GM23338 (cell line): Measurements from ENCODE around the gene GBP6. TPM values are rescaled to one million over a fixed set of nuclear protein-coding genes. Genes with fewer than 3 reads are reported as not detected.

Experiments used
- ATAC-seq: fragments of 200-7000 bp; cut with Tn5 transposase; 3 replicates; pipeline ENCODE4 v1.9.1; 2020
- DNase-seq: peaks from one replicate; pipeline ENCODE4 v3.0.0-alpha.2; 2015; ENCODE audit warnings: low spot score
- H2AFZ ChIP-seq: fragments of 200-600 bp; sonication (generic); 2 replicates; pipeline ENCODE4 v1.8.0; 2016; ENCODE audit warnings: antibody characterized with exemption, mild to moderate bottlenecking, moderate library complexity
- H3F3A ChIP-seq: fragments of 200-600 bp; sonication (generic); replicated peaks from 2 replicates; pipeline ENCODE4 v1.8.0; 2017; ENCODE audit warnings: antibody characterized with exemption, mixed run types, low read depth
- H3K27ac ChIP-seq: fragments of 200-600 bp; sonication (generic); 2 replicates; pipeline ENCODE4 v1.6.1; 2016; ENCODE audit warnings: low read depth
- H3K27me3 ChIP-seq: fragments of 200-600 bp; sonication (generic); 2 replicates; pipeline ENCODE4 v1.8.0; 2016; ENCODE audit warnings: mild to moderate bottlenecking, mixed run types, moderate library complexity; ENCODE audit not compliant: insufficient read depth
- H3K36me3 ChIP-seq: fragments of 200-600 bp; sonication (generic); 2 replicates; pipeline ENCODE4 v1.8.0; 2016; ENCODE audit warnings: mild to moderate bottlenecking; ENCODE audit not compliant: insufficient read depth
- H3K4me1 ChIP-seq: fragments of 200-600 bp; sonication (generic); 2 replicates; pipeline ENCODE4 v1.8.0; 2016; ENCODE audit warnings: mild to moderate bottlenecking, moderate library complexity; ENCODE audit not compliant: insufficient read depth
- H3K4me2 ChIP-seq: fragments of 200-600 bp; sonication (generic); 2 replicates; pipeline ENCODE4 v1.7.1; 2017; ENCODE audit warnings: mixed run types
- H3K4me3 ChIP-seq: fragments of 200-600 bp; sonication (generic); 2 replicates; pipeline ENCODE4 v1.6.1; 2016; ENCODE audit warnings: mixed run types
- H3K79me2 ChIP-seq: fragments of 200-600 bp; sonication (generic); replicated peaks from 2 replicates; pipeline ENCODE4 v1.8.0; 2017; ENCODE audit warnings: mild to moderate bottlenecking; ENCODE audit not compliant: insufficient read depth
- H3K9me2 ChIP-seq: fragments of 200-600 bp; sonication (generic); 2 replicates; pipeline ENCODE4 v1.8.0; 2017; ENCODE audit not compliant: insufficient read depth
- H4K20me1 ChIP-seq: fragments of 200-600 bp; sonication (generic); replicated peaks from 2 replicates; pipeline ENCODE4 v1.8.0; 2017; ENCODE audit warnings: mild to moderate bottlenecking; ENCODE audit not compliant: insufficient read depth
- H3K27ac Mint-ChIP-seq: 2 replicates; pipeline ENCODE4 v1.8.0; 2020; ENCODE audit warnings: inconsistent platforms, mild to moderate bottlenecking, moderate library complexity, mixed read lengths
- H3K27me3 Mint-ChIP-seq: 3 replicates; pipeline ENCODE4 v1.8.0; 2022; ENCODE audit warnings: low read depth, mild to moderate bottlenecking, moderate library complexity, mixed read lengths, inconsistent platforms; ENCODE audit not compliant: insufficient read depth, poor library complexity
- H3K36me3 Mint-ChIP-seq: 3 replicates; pipeline ENCODE4 v1.8.0; 2021; ENCODE audit warnings: low read depth, mild to moderate bottlenecking, inconsistent platforms, moderate library complexity, mixed read lengths
- H3K4me1 Mint-ChIP-seq: 3 replicates; pipeline ENCODE4 v1.8.0; 2020; ENCODE audit warnings: mild to moderate bottlenecking, inconsistent platforms, mixed read lengths
- H3K4me3 Mint-ChIP-seq: 3 replicates; pipeline ENCODE4 v1.8.0; 2021; ENCODE audit warnings: moderate library complexity, mild to moderate bottlenecking, inconsistent platforms, mixed read lengths
- H3K9me3 Mint-ChIP-seq: 3 replicates; pipeline ENCODE4 v1.8.0; 2020; ENCODE audit warnings: moderate library complexity, mild to moderate bottlenecking, inconsistent platforms, mixed read lengths
- CREB1 ChIP-seq: fragments of 250-450 bp; sonication (Bioruptor Pico); IDR thresholded peaks from 2 replicates; pipeline ENCODE4 v1.5.0; 2020; ENCODE audit warnings: low read depth, mild to moderate bottlenecking, moderate library complexity
- CTCF ChIP-seq, 2 experiments: fragments of 200-600 bp in 1 of 2; sonication (generic) in 1 of 2; conservative IDR thresholded peaks; 2 replicates each; pipeline versions ENCODE4 v1.5.1 to v1.6.1; 2016 to 2017; ENCODE audit warnings: antibody characterized with exemption in 2 of 2, low read depth in 2 of 2, mild to moderate bottlenecking in 2 of 2, moderate library complexity in 1 of 2
- EZH2 ChIP-seq: fragments of 200-600 bp; sonication (generic); IDR thresholded peaks from one replicate; pipeline ENCODE4 v1.8.0; 2017; ENCODE audit warnings: antibody characterized with exemption, mild to moderate bottlenecking, low read depth; ENCODE audit not compliant: unreplicated experiment
- EZH2phosphoT487 ChIP-seq: fragments of 200-600 bp; sonication (generic); IDR thresholded peaks from one replicate; pipeline ENCODE4 v1.8.1; 2018; ENCODE audit warnings: antibody characterized with exemption; ENCODE audit not compliant: unreplicated experiment
- JUNB ChIP-seq: IDR thresholded peaks from one replicate; pipeline ENCODE4 v1.6.1; 2016; ENCODE audit warnings: antibody characterized with exemption; ENCODE audit not compliant: unreplicated experiment
- NANOG ChIP-seq: IDR thresholded peaks from 2 replicates; pipeline ENCODE4 v1.6.1; 2016; ENCODE audit warnings: antibody characterized with exemption, borderline replicate concordance
- POLR2AphosphoS5 ChIP-seq: IDR thresholded peaks from 2 replicates; pipeline ENCODE4 v1.6.1; 2016; ENCODE audit warnings: antibody characterized with exemption, low read depth
- STAT1 ChIP-seq: IDR thresholded peaks from one replicate; pipeline ENCODE4 v1.6.1; 2016; ENCODE audit warnings: antibody characterized with exemption; ENCODE audit not compliant: unreplicated experiment
- ZNF114 ChIP-seq: fragments of 250-450 bp; sonication (Bioruptor Pico); IDR thresholded peaks from 2 replicates; pipeline ENCODE4 v1.5.0; 2020; ENCODE audit warnings: mild to moderate bottlenecking, moderate library complexity
- ZNF331 ChIP-seq: fragments of 250-450 bp; sonication (Bioruptor Pico); IDR thresholded peaks from 2 replicates; pipeline ENCODE4 v1.5.0; 2020; ENCODE audit warnings: low read depth, mild to moderate bottlenecking, moderate library complexity
- polyA plus RNA-seq: library from polyadenylated mRNA; unstranded; fragments of >200 nt; fragmentation: Nextera tagmentation; extraction: Ambion mirVana; gene quantifications from 2 replicates; pipeline ENCODE4 v1.2.1, GENCODE V29; 2016
- total RNA-seq: library from RNA; depleted of rRNA; stranded (reverse); fragments of >200 nt; shearing (Covaris generic); gene quantifications from 2 replicates; pipeline ENCODE4 v1.2.3, GENCODE V29; 2014
- TF ChIP-seq, protein P1 (sequence below): IDR thresholded peaks from one replicate; pipeline ENCODE4 v1.6.1; 2018; ENCODE audit warnings: antibody characterized with exemption; ENCODE audit not compliant: unreplicated experiment
- TF ChIP-seq, protein P2 (sequence below): fragments of 250-450 bp; sonication (Bioruptor Pico); IDR thresholded peaks from 2 replicates; pipeline ENCODE4 v1.5.0; 2020; ENCODE audit warnings: mild to moderate bottlenecking, moderate library complexity
- TF ChIP-seq, protein P3 (sequence below): IDR thresholded peaks from 2 replicates; pipeline ENCODE4 v1.6.1; 2016; ENCODE audit warnings: antibody characterized with exemption

GBP6 gene
- total and polyA plus RNA-seq, 2 experiments from 2014 or later, result not detected

GRCh38 chr1:89433421-89433820, 69.6 kb downstream of the GBP6 start:
- DNase-seq (no peak), ATAC-seq (no peak)
- Mint-ChIP-seq H3K36me3 (peaks cover under 1% of the 10 kb centered on the region; the same call in 2 of the 3 replicates), H3K27me3 (no peaks in the 10 kb centered on the region), H3K4me3 (no peak overlapping the region), H3K4me1 (no peaks in the 10 kb centered on the region), H3K27ac (no peak overlapping the region), H3K9me3 (peaks cover 11% of the 10 kb centered on the region)
- no peak overlapping the region for H2AFZ ChIP-seq
- H3K36me3 ChIP-seq, result no peaks in the 10 kb centered on the region
- H3K27me3 ChIP-seq, result no peaks in the 10 kb centered on the region
- TF ChIP-seq STAT1 (no peak), EZH2phosphoT487 (no peak), CTCF (conservative IDR thresholded peaks at IDR 0.05; ENCODE audit: low read depth in 2 of 2) (no peak), JUNB (no peak), NANOG (no peak), ZNF114 (CRISPR knock-in tag) (no peak), EZH2 (no peak), POLR2AphosphoS5 (no peak), CREB1 (CRISPR knock-in tag) (no peak), ZNF331 (no peak)
- TF ChIP-seq, protein P1, sequence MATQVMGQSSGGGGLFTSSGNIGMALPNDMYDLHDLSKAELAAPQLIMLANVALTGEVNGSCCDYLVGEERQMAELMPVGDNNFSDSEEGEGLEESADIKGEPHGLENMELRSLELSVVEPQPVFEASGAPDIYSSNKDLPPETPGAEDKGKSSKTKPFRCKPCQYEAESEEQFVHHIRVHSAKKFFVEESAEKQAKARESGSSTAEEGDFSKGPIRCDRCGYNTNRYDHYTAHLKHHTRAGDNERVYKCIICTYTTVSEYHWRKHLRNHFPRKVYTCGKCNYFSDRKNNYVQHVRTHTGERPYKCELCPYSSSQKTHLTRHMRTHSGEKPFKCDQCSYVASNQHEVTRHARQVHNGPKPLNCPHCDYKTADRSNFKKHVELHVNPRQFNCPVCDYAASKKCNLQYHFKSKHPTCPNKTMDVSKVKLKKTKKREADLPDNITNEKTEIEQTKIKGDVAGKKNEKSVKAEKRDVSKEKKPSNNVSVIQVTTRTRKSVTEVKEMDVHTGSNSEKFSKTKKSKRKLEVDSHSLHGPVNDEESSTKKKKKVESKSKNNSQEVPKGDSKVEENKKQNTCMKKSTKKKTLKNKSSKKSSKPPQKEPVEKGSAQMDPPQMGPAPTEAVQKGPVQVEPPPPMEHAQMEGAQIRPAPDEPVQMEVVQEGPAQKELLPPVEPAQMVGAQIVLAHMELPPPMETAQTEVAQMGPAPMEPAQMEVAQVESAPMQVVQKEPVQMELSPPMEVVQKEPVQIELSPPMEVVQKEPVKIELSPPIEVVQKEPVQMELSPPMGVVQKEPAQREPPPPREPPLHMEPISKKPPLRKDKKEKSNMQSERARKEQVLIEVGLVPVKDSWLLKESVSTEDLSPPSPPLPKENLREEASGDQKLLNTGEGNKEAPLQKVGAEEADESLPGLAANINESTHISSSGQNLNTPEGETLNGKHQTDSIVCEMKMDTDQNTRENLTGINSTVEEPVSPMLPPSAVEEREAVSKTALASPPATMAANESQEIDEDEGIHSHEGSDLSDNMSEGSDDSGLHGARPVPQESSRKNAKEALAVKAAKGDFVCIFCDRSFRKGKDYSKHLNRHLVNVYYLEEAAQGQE, result no peak
- TF ChIP-seq, protein P2, sequence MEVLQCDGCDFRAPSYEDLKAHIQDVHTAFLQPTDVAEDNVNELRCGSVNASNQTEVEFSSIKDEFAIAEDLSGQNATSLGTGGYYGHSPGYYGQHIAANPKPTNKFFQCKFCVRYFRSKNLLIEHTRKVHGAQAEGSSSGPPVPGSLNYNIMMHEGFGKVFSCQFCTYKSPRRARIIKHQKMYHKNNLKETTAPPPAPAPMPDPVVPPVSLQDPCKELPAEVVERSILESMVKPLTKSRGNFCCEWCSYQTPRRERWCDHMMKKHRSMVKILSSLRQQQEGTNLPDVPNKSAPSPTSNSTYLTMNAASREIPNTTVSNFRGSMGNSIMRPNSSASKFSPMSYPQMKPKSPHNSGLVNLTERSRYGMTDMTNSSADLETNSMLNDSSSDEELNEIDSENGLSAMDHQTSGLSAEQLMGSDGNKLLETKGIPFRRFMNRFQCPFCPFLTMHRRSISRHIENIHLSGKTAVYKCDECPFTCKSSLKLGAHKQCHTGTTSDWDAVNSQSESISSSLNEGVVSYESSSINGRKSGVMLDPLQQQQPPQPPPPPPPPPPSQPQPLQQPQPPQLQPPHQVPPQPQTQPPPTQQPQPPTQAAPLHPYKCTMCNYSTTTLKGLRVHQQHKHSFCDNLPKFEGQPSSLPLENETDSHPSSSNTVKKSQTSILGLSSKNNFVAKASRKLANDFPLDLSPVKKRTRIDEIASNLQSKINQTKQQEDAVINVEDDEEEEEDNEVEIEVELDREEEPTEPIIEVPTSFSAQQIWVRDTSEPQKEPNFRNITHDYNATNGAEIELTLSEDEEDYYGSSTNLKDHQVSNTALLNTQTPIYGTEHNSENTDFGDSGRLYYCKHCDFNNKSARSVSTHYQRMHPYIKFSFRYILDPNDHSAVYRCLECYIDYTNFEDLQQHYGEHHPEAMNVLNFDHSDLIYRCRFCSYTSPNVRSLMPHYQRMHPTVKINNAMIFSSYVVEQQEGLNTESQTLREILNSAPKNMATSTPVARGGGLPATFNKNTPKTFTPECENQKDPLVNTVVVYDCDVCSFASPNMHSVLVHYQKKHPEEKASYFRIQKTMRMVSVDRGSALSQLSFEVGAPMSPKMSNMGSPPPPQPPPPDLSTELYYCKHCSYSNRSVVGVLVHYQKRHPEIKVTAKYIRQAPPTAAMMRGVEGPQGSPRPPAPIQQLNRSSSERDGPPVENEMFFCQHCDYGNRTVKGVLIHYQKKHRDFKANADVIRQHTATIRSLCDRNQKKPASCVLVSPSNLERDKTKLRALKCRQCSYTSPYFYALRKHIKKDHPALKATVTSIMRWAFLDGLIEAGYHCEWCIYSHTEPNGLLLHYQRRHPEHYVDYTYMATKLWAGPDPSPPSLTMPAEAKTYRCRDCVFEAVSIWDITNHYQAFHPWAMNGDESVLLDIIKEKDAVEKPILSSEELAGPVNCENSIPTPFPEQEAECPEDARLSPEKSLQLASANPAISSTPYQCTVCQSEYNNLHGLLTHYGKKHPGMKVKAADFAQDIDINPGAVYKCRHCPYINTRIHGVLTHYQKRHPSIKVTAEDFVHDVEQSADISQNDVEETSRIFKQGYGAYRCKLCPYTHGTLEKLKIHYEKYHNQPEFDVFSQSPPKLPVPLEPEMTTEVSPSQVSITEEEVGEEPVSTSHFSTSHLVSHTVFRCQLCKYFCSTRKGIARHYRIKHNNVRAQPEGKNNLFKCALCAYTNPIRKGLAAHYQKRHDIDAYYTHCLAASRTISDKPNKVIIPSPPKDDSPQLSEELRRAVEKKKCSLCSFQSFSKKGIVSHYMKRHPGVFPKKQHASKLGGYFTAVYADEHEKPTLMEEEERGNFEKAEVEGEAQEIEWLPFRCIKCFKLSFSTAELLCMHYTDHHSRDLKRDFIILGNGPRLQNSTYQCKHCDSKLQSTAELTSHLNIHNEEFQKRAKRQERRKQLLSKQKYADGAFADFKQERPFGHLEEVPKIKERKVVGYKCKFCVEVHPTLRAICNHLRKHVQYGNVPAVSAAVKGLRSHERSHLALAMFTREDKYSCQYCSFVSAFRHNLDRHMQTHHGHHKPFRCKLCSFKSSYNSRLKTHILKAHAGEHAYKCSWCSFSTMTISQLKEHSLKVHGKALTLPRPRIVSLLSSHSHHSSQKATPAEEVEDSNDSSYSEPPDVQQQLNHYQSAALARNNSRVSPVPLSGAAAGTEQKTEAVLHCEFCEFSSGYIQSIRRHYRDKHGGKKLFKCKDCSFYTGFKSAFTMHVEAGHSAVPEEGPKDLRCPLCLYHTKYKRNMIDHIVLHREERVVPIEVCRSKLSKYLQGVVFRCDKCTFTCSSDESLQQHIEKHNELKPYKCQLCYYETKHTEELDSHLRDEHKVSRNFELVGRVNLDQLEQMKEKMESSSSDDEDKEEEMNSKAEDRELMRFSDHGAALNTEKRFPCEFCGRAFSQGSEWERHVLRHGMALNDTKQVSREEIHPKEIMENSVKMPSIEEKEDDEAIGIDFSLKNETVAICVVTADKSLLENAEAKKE (CRISPR knock-in tag), result no peak
- TF ChIP-seq, protein P3, sequence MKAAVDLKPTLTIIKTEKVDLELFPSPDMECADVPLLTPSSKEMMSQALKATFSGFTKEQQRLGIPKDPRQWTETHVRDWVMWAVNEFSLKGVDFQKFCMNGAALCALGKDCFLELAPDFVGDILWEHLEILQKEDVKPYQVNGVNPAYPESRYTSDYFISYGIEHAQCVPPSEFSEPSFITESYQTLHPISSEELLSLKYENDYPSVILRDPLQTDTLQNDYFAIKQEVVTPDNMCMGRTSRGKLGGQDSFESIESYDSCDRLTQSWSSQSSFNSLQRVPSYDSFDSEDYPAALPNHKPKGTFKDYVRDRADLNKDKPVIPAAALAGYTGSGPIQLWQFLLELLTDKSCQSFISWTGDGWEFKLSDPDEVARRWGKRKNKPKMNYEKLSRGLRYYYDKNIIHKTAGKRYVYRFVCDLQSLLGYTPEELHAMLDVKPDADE, result no peak
- no peaks in the 10 kb centered on the region for H4K20me1 ChIP-seq
- H3K27ac ChIP-seq, result no peak overlapping the region
- H3F3A ChIP-seq, result no peaks in the 10 kb centered on the region
- no peak overlapping the region for H3K4me3 ChIP-seq
- H3K4me1 ChIP-seq, result no peaks in the 10 kb centered on the region
- H3K79me2 ChIP-seq, result no peaks in the 10 kb centered on the region
- no peaks in the 10 kb centered on the region for H3K9me2 ChIP-seq
- no peak overlapping the region for H3K4me2 ChIP-seq
